ENCODE measurements around the gene PCDHA12.
"Not testable (repeated sequence)": the region's sequence is repeated elsewhere in the genome, so short reads cannot be mapped to it uniquely, and the experiment has no call there.

The PCDHA12 gene

GRCh38 chr5:140875085-140876065, at the start of gene PCDHA12:
TSS of gene PCDHA12 (plus strand) at chr5:140875308. CDS start at chr5:140875473, 165 bp downstream.
- no peak for DNase-seq (ENCODE audit: extremely low read depth in 1 of 2, low read depth in 1 of 2)

- DNase-seq (ENCODE audit: extremely low read depth in 1 of 2, low read depth in 1 of 2) = no peak
Measured at GRCh38 chr5:140827704-140828361, 47.3 kb upstream of the PCDHA12 start, which contains the start of gene PCDHA6. TSS of gene PCDHA6 (plus strand) at chr5:140827960. CDS start at chr5:140828092, 132 bp downstream.

GRCh38 chr5:140828362-140828737, 46.8 kb upstream of the PCDHA12 start:
- DNase-seq (ENCODE audit: extremely low read depth in 1 of 2, low read depth in 1 of 2) = no peak

DNA sequence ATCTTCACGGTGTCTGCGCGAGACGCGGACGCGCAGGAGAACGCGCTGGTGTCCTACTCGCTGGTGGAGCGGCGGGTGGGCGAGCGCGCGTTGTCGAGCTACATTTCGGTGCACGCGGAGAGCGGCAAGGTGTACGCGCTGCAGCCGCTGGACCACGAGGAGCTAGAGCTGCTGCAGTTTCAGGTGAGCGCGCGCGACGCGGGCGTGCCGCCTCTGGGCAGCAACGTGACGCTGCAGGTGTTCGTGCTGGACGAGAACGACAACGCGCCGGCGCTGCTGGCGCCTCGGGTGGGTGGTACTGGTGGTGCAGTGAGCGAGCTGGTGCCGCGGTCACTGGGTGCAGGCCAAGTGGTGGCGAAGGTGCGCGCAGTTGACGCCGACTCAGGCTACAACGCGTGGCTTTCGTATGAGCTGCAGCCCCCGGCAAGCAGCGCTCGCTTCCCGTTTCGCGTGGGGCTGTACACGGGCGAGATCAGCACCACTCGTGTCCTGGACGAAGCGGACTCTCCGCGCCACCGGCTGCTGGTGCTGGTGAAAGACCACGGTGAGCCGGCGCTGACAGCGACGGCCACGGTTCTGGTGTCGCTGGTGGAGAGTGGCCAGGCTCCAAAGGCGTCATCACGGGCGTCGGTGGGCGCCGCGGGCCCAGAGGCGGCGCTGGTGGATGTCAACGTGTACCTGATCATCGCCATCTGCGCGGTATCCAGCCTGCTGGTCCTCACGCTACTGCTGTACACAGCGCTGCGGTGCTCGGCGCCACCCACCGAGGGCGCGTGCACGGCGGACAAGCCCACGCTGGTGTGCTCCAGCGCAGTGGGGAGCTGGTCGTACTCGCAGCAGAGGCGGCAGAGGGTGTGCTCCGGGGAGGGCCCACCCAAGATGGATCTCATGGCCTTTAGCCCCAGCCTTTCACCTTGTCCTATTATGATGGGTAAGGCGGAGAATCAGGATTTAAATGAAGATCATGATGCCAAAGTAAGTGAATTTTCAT, 45.3 kb upstream of the PCDHA12 start:
- DNase-seq (ENCODE audit: extremely low read depth in 1 of 2, low read depth in 1 of 2) = not testable (repeated sequence)

DNA sequence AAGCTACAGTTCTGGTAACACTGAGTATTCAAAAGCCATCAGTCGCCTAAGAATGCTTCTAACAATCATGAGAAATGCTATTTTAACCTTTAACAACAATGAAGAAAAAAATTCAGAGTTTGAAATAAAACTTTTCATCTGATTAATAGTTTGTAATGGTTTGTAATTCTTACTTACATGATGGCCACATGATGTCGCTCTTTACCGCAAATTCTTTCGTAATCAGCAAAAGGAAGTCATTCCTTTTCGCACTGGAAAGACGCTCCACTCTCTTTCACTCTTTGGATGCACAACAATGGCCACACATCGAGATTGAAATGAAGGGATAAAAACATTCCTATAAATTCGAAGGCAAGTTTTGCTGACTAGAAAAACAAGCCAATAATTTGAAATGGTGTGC, 41.1 kb upstream of the PCDHA12 start, which contains the start of gene PCDHA7:
TSS of gene PCDHA7 (plus strand) at position 277 of the 400 bp plus-strand sequence. CDS start at position 392, 115 bp downstream.
- DNase-seq (ENCODE audit: extremely low read depth in 1 of 2, low read depth in 1 of 2) = no peak

- DNase-seq (ENCODE audit: extremely low read depth in 1 of 2, low read depth in 1 of 2) = not testable (repeated sequence)
Measured at GRCh38 chr5:140834439-140835008, 40.6 kb upstream of the PCDHA12 start.

DNA sequence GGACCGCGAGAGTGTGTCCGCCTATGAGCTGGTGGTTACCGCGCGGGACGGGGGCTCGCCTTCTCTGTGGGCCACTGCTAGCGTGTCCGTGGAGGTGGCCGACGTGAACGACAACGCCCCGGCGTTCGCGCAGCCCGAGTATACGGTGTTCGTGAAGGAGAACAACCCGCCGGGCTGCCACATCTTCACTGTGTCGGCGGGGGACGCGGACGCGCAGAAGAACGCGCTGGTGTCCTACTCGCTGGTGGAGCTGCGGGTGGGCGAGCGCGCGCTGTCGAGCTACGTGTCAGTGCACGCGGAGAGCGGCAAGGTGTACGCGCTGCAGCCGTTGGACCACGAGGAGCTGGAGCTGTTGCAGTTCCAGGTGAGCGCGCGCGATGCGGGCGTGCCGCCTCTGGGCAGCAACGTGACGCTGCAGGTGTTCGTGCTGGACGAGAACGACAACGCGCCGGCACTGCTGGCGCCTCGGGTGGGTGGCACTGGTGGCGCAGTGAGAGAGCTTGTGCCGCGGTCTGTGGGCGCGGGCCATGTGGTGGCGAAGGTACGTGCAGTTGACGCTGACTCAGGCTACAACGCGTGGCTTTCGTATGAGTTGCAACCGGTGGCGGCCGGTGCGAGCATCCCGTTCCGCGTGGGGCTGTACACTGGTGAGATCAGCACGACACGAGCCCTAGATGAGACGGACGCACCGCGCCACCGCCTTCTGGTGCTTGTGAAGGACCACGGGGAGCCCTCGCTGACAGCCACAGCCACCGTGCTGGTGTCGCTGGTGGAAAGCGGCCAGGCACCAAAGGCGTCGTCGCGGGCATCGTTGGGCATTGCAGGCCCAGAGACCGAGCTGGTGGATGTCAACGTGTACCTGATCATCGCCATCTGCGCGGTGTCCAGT, 39.2 kb upstream of the PCDHA12 start:
- no peak for DNase-seq (ENCODE audit: extremely low read depth in 1 of 2, low read depth in 1 of 2)

GRCh38 chr5:140840978-140841962, 33.8 kb upstream of the PCDHA12 start, which contains the start of gene PCDHA8:
TSS of gene PCDHA8 (plus strand) at chr5:140841187. CDS start at chr5:140841322, 135 bp downstream.
- DNase-seq (ENCODE audit: extremely low read depth in 1 of 2, low read depth in 1 of 2) = no peak

DNA sequence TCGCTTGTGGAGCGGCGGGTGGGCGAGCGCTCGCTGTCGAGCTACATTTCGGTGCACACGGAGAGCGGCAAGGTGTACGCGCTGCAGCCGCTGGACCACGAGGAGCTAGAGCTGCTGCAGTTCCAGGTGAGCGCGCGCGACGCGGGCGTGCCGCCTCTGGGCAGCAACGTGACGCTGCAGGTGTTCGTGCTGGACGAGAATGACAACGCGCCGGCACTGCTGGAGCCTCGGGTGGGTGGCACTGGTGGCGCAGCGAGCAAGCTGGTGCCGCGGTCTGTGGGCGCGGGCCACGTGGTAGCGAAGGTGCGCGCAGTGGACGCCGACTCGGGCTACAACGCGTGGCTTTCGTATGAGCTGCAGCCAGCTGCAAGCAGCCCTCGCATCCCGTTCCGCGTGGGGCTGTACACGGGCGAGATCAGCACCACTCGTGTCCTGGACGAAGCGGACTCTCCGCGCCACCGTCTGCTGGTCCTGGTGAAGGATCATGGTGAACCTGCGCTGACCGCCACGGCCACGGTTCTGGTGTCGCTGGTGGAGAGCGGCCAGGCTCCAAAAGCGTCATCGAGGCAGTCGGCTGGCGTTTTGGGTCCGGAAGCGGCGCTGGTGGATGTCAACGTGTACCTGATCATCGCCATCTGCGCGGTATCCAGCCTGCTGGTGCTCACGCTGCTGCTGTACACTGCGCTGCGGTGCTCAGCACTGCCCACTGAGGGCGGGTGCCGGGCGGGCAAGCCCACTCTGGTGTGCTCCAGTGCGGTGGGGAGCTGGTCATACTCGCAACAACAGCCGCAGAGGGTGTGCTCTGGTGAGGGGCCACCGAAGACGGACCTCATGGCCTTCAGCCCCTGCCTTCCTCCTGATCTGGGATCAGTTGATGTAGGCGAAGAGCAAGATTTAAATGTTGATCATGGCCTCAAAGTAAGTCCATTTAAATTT, 32.0 kb upstream of the PCDHA12 start:
- DNase-seq (ENCODE audit: extremely low read depth in 1 of 2, low read depth in 1 of 2) = no peak

- DNase-seq (ENCODE audit: extremely low read depth in 1 of 2, low read depth in 1 of 2) = not testable (repeated sequence)
Measured at GRCh38 chr5:140848139-140849102, 26.7 kb upstream of the PCDHA12 start, which contains the start of gene PCDHA9. TSS of gene PCDHA9 (plus strand) at chr5:140848382. CDS start at chr5:140848496, 114 bp downstream.

DNA sequence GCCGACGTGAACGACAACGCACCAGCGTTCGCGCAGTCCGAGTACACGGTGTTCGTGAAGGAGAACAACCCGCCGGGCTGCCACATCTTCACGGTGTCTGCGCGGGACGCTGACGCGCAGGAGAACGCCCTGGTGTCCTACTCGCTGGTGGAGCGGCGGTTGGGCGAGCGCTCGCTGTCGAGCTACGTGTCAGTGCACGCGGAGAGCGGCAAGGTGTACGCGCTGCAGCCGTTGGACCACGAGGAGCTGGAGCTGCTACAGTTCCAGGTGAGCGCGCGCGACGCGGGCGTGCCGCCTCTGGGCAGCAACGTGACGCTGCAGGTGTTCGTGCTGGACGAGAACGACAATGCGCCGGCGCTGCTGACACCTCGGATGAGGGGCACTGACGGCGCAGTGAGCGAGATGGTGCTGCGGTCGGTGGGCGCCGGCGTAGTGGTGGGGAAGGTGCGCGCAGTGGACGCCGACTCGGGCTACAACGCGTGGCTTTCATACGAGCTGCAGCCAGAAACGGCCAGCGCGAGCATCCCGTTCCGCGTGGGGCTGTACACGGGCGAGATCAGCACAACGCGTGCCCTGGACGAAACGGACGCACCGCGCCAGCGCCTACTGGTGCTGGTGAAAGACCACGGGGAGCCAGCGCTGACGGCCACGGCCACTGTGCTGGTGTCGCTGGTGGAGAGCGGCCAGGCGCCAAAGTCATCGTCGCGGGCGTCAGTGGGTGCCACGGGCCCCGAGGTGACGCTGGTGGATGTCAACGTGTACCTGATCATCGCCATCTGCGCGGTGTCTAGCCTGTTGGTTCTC, 25.1 kb upstream of the PCDHA12 start:
- not testable (repeated sequence) for DNase-seq (ENCODE audit: extremely low read depth in 1 of 2, low read depth in 1 of 2)

- DNase-seq (ENCODE audit: extremely low read depth in 1 of 2, low read depth in 1 of 2) = no peak
Measured at GRCh38 chr5:140855772-140856674, 19.1 kb upstream of the PCDHA12 start, which contains the start of gene PCDHA10. TSS of gene PCDHA10 (plus strand) at chr5:140855897. CDS start at chr5:140856049, 152 bp downstream.

DNA sequence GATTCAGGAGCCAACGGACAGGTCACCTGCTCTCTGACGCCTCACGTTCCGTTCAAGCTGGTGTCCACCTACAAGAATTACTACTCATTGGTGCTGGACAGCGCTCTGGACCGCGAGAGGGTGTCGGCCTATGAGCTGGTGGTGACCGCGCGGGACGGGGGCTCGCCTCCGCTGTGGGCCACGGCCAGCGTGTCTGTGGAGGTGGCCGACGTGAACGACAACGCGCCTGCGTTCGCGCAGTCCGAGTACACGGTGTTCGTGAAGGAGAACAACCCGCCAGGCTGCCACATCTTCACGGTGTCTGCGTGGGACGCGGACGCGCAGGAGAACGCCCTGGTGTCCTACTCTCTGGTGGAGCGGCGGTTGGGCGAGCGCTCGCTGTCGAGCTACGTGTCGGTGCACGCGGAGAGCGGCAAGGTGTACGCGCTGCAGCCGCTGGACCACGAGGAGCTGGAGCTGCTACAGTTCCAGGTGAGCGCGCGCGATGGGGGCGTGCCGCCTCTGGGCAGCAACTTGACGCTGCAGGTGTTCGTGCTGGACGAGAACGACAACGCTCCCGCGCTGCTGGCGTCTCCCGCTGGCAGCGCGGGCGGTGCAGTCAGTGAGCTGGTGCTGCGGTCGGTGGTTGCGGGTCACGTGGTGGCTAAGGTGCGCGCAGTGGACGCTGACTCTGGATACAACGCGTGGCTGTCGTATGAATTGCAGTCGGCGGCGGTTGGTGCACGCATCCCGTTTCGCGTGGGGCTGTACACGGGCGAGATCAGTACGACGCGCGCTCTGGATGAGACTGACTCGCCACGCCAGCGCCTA, 17.7 kb upstream of the PCDHA12 start:
- no peak for DNase-seq (ENCODE audit: extremely low read depth in 1 of 2, low read depth in 1 of 2)
